ENCODE measurements around the gene MINDY2.
"Not testable (repeated sequence)": the region's sequence is repeated elsewhere in the genome, so short reads cannot be mapped to it uniquely, and the experiment has no call there.

The MINDY2 gene

GRCh38 chr15:58876306-58877106 is 105.4 kb downstream of the MINDY2 start:
- H3K36me3 ChIP-seq (ENCODE audit: control insufficient read depth, insufficient read depth, low read length): peaks cover 4% of the 10 kb centered on the region
- WGBS, 2 experiments: 93 to 96% methylated on average over 7 of the region's 7 CpGs
- H3K4me1 ChIP-seq (ENCODE audit: control insufficient read depth, insufficient read depth, low read length): no peaks in the 10 kb centered on the region
- H3K27ac ChIP-seq (ENCODE audit: insufficient read depth, low read depth, low read length, poor library complexity, severe bottlenecking): no peak overlapping the region
- no peak overlapping the region for H3K4me3 ChIP-seq (ENCODE audit: insufficient read depth, low read depth, low read length)
- no peaks in the 10 kb centered on the region for H3K9me3 ChIP-seq (ENCODE audit: control insufficient read depth, low read length)
- H3K27me3 ChIP-seq (ENCODE audit: control insufficient read depth, insufficient read depth, low read length, poor library complexity, severe bottlenecking): no peaks in the 10 kb centered on the region

DNA sequence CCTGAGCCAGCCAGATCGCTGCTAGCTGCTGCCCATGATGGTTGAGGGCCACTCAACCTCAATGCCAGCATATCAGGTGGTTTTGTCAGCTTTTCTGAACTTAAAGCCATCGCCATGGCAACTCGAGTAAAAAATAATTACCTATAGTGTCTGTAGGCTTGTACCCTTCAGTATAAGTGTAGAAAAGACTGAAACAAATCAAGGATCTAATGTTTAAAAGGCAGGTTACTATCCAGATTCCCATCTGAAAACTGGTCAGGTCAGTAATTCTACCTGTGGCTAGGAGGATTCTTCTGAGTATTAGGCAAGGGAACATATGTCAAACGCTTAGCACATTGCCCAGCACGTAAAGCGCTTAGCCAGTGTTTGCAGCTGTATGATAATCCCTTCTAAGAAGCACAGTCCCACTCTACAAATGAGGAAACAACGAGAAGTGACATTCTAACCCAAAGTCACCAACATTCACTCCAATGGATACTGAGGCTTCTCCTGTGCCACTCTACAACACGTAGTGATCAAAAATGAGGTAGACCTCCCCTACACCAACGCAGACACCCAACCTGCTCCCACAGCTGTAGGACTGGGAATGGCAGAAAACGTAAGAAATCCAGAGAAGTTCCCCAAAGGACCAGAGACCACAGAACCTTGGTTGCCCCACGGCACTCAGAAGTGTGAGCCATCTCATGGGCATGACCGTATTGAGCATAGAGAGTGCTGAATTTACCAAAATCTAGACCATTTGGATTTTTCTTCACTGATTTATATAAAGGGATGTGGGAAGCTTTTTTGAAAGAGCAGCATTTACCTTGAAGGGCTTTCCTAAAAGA is 107.1 kb downstream of the MINDY2 start:
- H3K9me3 ChIP-seq (ENCODE audit: control insufficient read depth, low read length): no peaks in the 10 kb centered on the region
- H3K4me1 ChIP-seq (ENCODE audit: control insufficient read depth, insufficient read depth, low read length): no peaks in the 10 kb centered on the region
- 95 to 97% methylated on average over 12 of the region's 12 CpGs for WGBS, 2 experiments
- no peaks in the 10 kb centered on the region for H3K27me3 ChIP-seq (ENCODE audit: control insufficient read depth, insufficient read depth, low read length, poor library complexity, severe bottlenecking)
- no peak overlapping the region for H3K27ac ChIP-seq (ENCODE audit: insufficient read depth, low read depth, low read length, poor library complexity, severe bottlenecking)
- peaks cover 17% of the 10 kb centered on the region for H3K36me3 ChIP-seq (ENCODE audit: control insufficient read depth, insufficient read depth, low read length)
- H3K4me3 ChIP-seq (ENCODE audit: insufficient read depth, low read depth, low read length): no peak overlapping the region

DNA sequence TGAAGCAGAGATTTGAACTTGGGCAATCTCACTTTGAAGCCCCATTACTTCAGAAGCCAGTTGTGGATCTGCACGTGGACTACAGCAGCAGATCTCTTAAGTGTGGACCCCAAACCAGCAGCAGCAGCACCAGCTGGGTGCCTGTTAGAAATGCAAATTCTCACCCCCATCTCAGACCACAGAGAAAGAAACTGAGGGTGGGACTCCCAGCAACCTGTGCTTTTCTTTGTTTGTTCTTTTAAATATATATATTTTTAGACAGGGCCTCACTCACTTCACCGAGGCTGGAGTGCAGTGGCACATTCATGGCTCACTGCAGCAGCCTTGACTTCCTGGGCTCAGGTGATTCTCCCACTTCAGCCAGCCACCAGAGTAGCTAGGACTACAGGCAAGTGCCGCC is 109.2 kb downstream of the MINDY2 start:
- H3K27ac ChIP-seq (ENCODE audit: insufficient read depth, low read depth, low read length, poor library complexity, severe bottlenecking): no peak overlapping the region
- no peaks in the 10 kb centered on the region for H3K9me3 ChIP-seq (ENCODE audit: control insufficient read depth, low read length)
- no peak overlapping the region for H3K4me3 ChIP-seq (ENCODE audit: insufficient read depth, low read depth, low read length)
- H3K4me1 ChIP-seq (ENCODE audit: control insufficient read depth, insufficient read depth, low read length): no peaks in the 10 kb centered on the region
- H3K27me3 ChIP-seq (ENCODE audit: control insufficient read depth, insufficient read depth, low read length, poor library complexity, severe bottlenecking): no peaks in the 10 kb centered on the region
- peaks cover 28% of the 10 kb centered on the region for H3K36me3 ChIP-seq (ENCODE audit: control insufficient read depth, insufficient read depth, low read length)
- WGBS, 2 experiments: 86 to 94% methylated on average over 3 of the region's 3 CpGs

GRCh38 chr15:58882243-58882642 is 111.1 kb downstream of the MINDY2 start:
- WGBS, 2 experiments: 92 to 93% methylated on average over 4 of the region's 4 CpGs
- Histone ChIP-seq H3K9me3 (ENCODE audit: control insufficient read depth, low read length) (no peaks in the 10 kb centered on the region), H3K4me3 (ENCODE audit: insufficient read depth, low read depth, low read length) (no peak overlapping the region), H3K4me1 (ENCODE audit: control insufficient read depth, insufficient read depth, low read length) (no peaks in the 10 kb centered on the region), H3K27ac (ENCODE audit: insufficient read depth, low read depth, low read length, poor library complexity, severe bottlenecking) (no peak overlapping the region), H3K36me3 (ENCODE audit: control insufficient read depth, insufficient read depth, low read length) (peaks cover 43% of the 10 kb centered on the region), H3K27me3 (ENCODE audit: control insufficient read depth, insufficient read depth, low read length, poor library complexity, severe bottlenecking) (no peaks in the 10 kb centered on the region)

DNA sequence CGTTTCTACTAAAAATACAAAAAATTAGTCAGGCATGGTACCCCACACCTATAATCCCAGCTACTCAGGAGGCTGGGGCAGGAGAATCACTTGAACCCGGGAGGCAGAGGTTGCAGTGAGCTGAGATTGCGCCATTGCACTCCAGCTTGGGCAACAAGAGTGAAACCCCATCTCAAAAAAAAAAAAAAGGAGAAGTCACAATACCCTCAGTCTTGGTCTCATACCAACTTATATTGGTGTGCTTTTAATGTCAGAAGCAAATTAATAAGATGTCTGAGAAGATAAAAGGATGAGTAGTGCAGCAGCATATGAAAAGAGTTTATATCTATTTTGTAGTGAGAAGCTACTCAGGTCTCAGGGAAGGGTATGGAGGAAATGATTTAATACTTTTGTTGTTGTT is 112.8 kb downstream of the MINDY2 start:
- H3K4me1 ChIP-seq (ENCODE audit: control insufficient read depth, insufficient read depth, low read length); H3K9me3 ChIP-seq (ENCODE audit: control insufficient read depth, low read length); H3K27ac ChIP-seq (ENCODE audit: insufficient read depth, low read depth, low read length, poor library complexity, severe bottlenecking); H3K4me3 ChIP-seq (ENCODE audit: insufficient read depth, low read depth, low read length); H3K27me3 ChIP-seq (ENCODE audit: control insufficient read depth, insufficient read depth, low read length, poor library complexity, severe bottlenecking): not testable (repeated sequence)
- WGBS, 2 experiments: 91 to 98% methylated on average over 3 of the region's 3 CpGs
- peaks cover 58% of the 10 kb centered on the region for H3K36me3 ChIP-seq (ENCODE audit: control insufficient read depth, insufficient read depth, low read length)

GRCh38 chr15:58886921-58887320 is 115.8 kb downstream of the MINDY2 start:
- 93% methylated on average over 12 of the region's 12 CpGs for WGBS, 2 experiments
- H3K27me3 ChIP-seq (ENCODE audit: control insufficient read depth, insufficient read depth, low read length, poor library complexity, severe bottlenecking): no peaks in the 10 kb centered on the region
- no peak overlapping the region for H3K4me3 ChIP-seq (ENCODE audit: insufficient read depth, low read depth, low read length)
- H3K36me3 ChIP-seq (ENCODE audit: control insufficient read depth, insufficient read depth, low read length): peaks cover 68% of the 10 kb centered on the region
- no peak overlapping the region for H3K27ac ChIP-seq (ENCODE audit: insufficient read depth, low read depth, low read length, poor library complexity, severe bottlenecking)
- no peaks in the 10 kb centered on the region for H3K9me3 ChIP-seq (ENCODE audit: control insufficient read depth, low read length)
- H3K4me1 ChIP-seq (ENCODE audit: control insufficient read depth, insufficient read depth, low read length): no peaks in the 10 kb centered on the region

- Histone ChIP-seq H3K27ac (ENCODE audit: insufficient read depth, low read depth, low read length, poor library complexity, severe bottlenecking) (no peak overlapping the region), H3K27me3 (ENCODE audit: control insufficient read depth, insufficient read depth, low read length, poor library complexity, severe bottlenecking) (no peaks in the 10 kb centered on the region), H3K36me3 (ENCODE audit: control insufficient read depth, insufficient read depth, low read length) (peaks cover 64% of the 10 kb centered on the region), H3K4me3 (ENCODE audit: insufficient read depth, low read depth, low read length) (no peak overlapping the region), H3K4me1 (ENCODE audit: control insufficient read depth, insufficient read depth, low read length) (no peaks in the 10 kb centered on the region), H3K9me3 (ENCODE audit: control insufficient read depth, low read length) (no peaks in the 10 kb centered on the region)
- WGBS, 2 experiments: 93 to 94% methylated on average over 7 of the region's 7 CpGs
Observed at GRCh38 chr15:58889363-58889762, 118.3 kb downstream of the MINDY2 start.

GRCh38 chr15:58898150-58898680 is 127.1 kb downstream of the MINDY2 start:
- WGBS, 2 experiments: 91 to 100% methylated on average over 1 of the region's 1 CpG
- Histone ChIP-seq H3K36me3 (ENCODE audit: control insufficient read depth, insufficient read depth, low read length) (peaks cover 19% of the 10 kb centered on the region), H3K4me3 (ENCODE audit: insufficient read depth, low read depth, low read length) (no peak overlapping the region), H3K27ac (ENCODE audit: insufficient read depth, low read depth, low read length, poor library complexity, severe bottlenecking) (no peak overlapping the region), H3K27me3 (ENCODE audit: control insufficient read depth, insufficient read depth, low read length, poor library complexity, severe bottlenecking) (no peaks in the 10 kb centered on the region), H3K9me3 (ENCODE audit: control insufficient read depth, low read length) (no peaks in the 10 kb centered on the region), H3K4me1 (ENCODE audit: control insufficient read depth, insufficient read depth, low read length) (no peaks in the 10 kb centered on the region)

DNA sequence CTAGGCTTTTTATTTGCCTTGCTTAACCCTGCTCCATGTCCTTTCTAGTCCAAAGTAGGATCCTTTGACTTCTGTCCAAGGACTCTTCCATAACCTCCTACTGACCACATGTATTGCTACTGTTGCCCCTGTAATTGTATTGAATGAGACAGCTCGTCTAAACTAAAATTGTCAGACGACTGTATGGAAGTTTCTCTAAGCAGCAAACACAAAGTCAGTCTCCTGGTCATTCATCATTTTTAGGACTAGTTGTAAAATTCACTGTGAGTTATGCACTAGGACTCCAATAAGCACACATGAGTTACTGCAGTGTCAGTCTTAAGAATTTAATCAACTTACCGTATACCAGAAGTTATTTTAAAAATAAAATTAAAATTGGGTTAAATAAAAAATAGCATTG is 129.5 kb downstream of the MINDY2 start:
- Histone ChIP-seq H3K27me3 (ENCODE audit: control insufficient read depth, insufficient read depth, low read length, poor library complexity, severe bottlenecking) (no peaks in the 10 kb centered on the region), H3K27ac (ENCODE audit: insufficient read depth, low read depth, low read length, poor library complexity, severe bottlenecking) (no peak overlapping the region), H3K36me3 (ENCODE audit: control insufficient read depth, insufficient read depth, low read length) (peaks cover 13% of the 10 kb centered on the region), H3K4me1 (ENCODE audit: control insufficient read depth, insufficient read depth, low read length) (no peaks in the 10 kb centered on the region), H3K9me3 (ENCODE audit: control insufficient read depth, low read length) (no peaks in the 10 kb centered on the region), H3K4me3 (ENCODE audit: insufficient read depth, low read depth, low read length) (no peak overlapping the region)
- 91 to 92% methylated on average over 2 of the region's 3 CpGs for WGBS, 2 experiments
